NCI-H2081 (cell line): ENCODE measurements around the gene TTC27.

Source experiments
- DNase-seq, 2 experiments: peaks; one replicate each; lab custom pipeline; 2025; lab: John Stamatoyannopoulos, UW

TTC27 gene

DNA sequence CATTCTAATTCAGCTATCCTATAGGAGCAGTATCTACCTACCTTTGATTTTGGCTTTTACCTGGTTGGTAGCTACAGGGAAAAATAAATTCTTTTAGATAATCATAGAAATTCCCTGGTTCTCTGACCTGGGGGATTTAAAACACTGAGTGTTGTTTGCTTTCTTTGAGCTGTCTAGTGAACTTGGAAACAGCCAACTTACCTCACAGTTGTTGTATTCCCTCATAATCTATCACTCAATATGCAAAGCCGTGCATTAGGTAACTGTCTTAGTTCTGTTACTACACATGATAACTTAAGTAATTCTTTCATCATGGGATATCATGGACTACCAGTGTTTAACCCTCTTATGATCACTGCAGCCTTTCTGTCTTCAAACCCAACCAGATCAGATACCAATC is 127.8 kb downstream of the TTC27 start:
- DNase-seq = no peak

DNA sequence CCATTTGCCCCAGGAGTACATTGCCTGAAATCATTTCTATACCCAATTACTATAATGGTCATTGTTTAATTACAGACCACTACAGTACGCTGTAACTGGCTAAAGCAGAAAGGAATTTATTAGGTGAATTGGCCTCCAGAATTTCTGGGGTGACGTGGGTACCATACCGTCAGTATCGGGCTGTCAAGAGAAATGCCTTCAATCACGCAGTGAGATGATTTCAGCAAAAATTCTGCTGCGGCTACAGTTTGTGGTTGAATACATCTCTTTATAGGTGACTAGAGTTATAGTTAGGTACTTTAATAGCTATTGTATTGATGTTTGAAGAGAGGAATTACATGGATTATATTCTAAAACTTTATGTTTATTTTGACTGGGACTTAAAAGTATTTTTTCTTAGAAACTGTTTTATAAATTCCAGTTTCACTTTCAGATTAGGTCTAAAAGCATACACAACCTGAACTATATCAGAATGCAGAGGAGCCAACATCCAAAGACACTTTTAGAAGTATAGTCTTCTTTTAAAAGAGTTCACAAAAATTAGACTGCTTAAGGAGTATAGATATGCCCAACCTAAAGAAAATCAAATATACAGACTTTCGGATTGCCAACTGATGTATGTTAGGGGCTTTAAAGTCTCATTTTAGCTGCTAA is 128.4 kb downstream of the TTC27 start:
- no peak for DNase-seq

DNA sequence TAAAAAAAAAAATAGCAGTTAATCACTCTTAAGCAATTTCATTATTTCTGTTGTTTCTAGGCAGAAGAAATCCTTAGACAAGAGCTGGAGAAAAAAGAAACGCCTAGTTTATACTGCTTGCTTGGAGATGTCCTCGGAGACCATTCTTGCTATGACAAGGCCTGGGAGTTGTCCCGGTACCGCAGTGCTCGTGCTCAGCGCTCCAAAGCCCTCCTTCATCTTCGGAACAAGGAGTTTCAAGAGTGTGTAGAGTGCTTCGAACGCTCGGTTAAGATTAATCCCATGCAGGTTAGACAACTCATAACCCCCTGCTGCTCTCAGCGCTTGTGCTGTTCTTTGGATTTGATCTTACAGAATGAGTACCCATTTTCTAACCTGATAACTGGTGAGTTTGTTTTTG is 130.4 kb downstream of the TTC27 start:
- no peak for DNase-seq

DNA sequence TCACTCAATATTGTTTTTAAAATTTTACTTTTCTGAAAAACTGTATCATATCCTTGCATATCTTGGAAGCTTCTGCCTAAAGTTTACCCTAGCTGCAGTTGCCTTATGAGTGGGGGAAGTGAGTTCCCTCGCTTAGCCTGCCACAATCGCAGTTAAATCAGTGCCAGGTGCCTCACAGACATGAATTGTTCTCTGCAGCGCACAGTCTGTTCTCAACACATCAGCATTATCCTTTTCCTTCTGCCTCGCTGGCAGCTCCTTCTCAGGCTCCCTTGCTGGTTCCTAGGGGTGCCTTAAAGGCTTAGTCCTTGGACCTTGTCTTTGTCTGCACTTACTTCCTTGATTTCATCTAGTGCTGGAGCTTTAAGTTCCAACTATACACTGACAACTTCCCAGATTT is 132.8 kb downstream of the TTC27 start:
- DNase-seq = no peak

DNA sequence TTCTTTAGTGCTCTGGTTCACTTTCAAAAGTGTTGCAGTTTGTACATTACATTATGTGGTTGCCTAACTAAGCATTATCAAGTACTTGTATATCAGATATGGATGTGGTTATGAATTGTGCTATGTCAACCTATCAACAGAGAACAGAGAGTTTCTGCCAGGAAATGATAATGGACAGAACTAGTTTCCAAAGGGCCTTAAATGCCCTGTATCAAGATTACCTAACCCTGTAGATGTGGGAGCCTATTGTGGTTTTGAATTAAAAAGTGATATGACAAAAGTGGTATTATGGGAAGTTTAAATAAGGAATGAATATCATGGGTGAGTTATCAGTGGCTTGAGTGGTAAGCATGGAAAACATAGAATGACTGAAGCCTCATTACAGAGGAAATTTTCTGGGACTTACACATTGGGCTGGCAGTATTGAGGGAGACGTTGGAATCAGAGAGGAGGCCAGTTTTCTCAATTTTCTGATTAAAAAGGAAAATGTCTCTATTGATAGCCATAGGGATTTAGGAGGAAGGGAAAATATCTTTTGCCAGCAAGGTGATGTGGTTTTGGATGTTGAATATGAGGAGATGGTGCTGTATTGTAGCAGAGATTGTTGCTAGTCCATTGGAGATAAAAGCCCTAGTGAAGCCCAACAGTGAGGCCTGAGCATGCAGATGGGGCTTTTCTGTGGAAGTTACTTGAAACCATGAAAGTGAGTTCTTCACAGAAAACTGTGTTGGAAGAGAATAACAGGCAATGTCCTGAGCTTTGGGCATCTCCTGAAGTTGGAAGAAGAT is 140.7 kb downstream of the TTC27 start:
- no peak for DNase-seq

DNA sequence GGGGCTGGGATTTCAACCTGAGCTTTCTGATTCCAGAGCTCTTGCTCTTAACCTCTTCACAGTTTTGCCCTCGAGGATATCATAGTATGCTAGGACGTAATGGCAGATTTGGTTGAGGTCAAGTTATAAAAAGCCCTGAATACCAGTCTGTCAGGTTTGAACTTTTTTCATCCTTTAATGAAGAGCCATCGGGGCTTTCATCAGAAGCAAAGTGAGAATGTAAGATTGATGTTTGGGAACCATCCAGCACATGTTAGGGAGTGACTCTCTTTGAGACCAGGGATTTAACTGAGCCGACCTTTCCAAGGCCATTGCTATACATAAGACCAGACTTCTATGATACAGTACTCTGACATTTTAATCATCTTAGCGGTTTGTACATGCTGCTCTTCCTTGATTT is 142.5 kb downstream of the TTC27 start:
- no peak for DNase-seq

DNA sequence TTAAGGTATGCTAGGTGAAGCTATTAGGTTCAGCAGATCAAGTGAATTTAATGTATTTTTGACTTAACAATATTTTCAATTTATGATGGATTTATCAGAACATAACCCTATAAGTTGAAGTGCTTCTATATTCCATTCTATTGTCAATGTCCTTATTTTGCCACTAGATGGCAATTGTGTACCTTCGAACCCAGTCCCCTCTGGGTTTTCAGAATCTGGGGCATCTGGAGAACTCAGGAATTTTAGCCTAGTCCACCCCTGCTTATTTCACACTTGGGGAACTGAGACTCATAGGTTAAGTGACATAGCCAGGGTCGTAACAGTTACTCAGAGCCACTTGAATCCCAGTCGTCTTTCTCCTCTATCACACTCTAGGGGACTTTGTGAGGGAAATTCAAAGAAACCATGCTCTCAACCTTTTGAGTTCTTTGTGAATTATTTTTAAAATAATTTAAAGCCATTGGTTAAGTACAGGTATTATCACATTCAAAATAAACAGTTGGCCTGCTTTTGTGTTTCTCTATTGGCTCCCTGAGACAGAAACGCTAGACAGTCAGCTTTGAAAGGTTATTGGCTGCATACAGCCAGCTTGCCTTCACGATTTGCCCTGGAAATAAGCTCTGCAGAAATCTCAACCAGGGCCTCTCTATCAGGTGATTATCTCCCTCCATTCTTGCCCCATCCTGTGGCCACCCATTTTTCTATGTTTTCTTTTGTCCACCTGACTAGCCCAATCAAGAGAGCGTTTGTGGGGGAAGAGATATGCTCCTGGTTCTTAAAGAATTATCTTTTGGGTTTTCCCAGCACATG is 145.0 kb downstream of the TTC27 start:
- DNase-seq = peak; percentile 20 to 28

DNA sequence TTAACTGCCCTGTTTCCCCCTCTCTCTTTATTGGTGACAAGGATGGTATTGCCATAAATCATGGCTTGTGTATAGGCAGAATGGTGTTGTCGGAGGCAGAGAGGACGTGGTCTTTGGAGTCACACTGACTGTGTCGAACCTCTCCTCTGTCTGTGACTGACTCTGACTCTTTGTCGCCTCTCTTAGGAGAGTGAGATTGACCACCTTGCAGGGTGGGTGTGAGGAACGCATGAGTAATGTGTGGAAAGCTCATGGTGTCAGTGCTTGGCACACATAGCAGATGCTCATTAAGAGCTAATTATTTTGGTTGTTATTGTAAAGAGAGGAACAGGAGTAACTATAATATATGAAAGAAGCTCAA is 145.6 kb downstream of the TTC27 start:
- DNase-seq = no peak

DNA sequence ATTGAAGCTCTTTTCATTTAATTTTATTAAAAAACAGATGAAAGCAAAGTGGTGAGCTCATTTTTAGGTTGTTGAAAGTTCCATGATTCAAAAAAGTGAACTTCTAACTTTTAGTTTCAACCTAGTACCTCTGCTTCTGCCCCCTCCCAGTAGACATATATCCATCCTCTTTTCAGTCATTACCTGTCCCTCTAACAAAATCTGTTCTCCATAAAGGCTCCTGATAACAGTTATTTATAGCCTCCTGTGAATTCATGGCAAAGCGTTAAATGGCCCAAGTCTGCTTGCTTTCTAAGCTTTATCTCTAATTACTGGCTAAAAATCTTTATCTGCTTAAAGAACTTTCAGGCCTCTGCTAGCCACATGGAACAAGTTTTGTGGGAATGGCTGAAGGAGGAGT is 148.1 kb downstream of the TTC27 start:
- no peak for DNase-seq

DNA sequence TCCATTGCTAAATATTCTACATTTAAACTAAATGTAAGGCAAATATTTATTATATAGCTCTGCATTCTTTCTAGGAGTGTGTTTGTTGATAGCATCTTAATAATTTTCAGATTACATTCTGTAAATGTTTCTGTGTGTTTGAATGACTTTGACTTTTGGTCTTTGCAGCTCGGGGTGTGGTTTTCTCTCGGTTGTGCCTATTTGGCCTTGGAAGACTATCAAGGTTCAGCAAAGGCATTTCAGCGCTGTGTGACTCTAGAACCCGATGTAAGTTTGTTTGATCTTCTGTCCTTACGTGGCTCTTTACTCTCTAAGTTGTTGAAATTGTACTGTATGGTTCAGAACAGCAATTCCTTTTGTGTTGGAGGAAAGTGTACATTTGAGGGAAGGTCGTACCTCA is 149.9 kb downstream of the TTC27 start:
- no peak for DNase-seq

DNA sequence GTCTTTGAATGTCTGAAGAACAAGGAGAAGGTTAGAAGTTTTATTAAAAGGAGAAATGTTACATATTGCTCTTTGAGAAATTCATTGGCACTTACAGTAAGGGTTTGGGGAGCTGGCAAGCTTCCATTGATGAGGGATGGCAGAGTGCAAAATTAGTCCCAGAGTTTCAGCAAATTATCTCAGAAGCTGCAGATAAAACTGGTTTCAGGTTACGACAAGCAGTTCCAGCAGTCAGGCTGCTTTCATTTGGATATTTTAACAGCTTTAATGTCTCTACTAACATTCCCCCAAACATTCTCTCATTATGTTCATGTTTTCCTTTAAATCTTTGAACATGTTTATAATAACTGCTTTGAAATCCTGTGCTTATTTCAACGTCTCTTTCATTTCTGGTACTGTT is 153.1 kb downstream of the TTC27 start:
- DNase-seq = no peak

DNA sequence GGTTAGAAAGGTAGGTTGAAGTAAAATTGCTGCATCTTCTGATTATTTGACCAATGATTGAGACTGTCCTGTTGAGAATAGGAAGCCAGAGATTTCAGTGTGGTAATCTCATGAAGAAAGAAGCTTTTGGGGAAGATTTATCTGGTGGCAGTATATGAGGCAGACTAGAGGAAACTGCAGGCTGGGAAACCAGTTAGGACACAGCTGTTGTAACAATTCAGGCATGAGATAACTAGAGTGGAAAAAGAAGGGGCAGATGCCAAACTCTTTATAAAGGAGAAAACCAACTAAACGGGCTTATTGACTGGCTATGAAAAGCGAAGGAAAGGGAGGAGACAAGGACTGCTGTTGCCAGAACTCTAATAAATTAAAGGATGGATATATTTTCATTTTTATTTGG is 155.6 kb downstream of the TTC27 start:
- DNase-seq = no peak

DNA sequence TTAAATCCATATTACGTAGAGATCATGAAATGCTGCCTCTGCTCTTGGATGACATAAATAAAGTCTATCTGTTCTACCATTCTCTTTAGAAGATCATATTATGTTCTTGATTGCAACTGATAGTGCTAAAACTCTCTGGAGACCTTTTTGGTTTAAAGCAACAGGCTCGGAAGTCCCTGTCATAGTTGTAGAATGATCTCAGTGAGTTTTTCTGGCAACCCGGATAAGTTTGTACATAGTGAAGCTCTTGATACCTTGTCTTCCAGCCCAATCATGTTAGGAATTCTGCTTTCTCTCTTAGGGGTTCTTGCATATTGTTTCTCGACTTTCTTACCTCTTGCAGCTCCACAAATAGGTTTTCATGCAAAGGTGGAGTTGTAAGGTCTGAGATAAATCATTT is 156.1 kb downstream of the TTC27 start:
- no peak for DNase-seq

DNA sequence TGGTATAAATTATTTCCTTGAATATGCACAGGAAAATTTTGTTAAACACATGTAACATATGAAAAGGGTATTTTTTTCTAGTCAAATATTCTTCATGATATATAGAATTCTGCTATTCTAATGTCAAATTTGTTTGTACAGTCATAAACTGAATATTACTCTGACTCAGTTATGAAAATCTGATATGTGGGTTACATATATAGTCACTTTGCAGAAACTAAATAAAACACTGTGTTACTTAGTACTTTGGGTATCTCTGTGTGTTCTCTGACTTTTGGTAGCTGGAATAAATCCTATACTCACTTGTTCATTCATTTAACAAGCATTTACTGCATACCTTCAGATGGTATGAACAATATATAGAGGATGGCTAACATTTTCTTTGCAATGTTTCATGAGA is 159.4 kb downstream of the TTC27 start:
- DNase-seq = no peak

DNA sequence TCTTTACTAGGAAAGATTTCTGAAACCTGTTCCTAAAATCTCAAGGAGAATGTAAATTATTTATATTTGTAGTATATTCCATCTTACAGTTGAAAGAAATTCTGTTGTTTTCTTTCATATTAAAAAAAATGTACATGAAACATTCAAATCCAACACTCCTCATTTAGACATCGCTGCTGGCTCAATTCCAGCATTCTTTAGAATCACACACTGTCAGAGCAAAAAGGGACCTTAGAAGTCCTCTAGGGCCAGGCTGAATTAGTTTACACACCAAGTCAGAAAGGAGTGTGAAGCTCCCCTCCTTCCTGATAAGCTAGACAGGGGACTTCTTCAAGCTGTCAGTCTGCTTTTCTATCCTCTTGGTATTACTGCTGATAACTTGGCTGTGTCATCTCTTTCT is 160.3 kb downstream of the TTC27 start:
- no peak for DNase-seq

DNA sequence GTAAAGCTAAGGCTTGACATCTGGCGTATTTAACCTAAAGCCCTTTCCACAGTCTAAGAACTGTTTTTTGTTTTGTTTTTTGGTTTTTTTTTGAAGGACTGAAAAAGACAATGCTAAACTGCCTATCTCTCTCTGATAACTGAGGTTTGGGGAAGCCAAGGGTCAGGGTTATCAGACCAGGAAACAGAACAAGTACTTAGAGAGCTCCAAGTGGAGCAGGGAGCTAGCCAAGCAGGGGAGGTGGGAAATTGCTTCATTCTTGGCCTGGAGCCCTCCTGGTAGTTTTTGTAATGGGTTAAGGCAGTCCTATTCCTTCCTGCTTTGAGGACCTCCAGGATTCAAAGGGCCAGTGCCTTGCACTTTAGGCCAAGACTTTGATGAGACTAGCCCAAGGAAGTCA is 164.6 kb downstream of the TTC27 start:
- DNase-seq = no peak

DNA sequence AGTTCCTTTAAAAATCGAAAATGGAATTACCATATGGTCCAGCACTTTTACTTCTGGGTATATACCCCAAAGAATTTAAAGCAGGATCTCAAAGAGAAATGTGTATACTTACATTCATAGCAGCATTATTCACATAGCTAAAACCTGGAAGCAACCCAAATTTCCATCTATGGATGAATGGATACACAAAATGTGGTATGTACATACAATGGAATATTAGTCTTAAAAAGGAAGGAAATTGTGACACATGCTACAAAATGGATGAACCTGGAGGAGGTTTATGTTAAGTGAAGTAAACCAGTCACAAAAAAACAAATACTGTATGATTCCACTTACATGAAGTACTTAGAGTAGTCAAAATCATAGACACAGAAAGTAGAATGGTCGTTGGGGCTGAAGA is 171.0 kb downstream of the TTC27 start:
- no peak for DNase-seq

DNA sequence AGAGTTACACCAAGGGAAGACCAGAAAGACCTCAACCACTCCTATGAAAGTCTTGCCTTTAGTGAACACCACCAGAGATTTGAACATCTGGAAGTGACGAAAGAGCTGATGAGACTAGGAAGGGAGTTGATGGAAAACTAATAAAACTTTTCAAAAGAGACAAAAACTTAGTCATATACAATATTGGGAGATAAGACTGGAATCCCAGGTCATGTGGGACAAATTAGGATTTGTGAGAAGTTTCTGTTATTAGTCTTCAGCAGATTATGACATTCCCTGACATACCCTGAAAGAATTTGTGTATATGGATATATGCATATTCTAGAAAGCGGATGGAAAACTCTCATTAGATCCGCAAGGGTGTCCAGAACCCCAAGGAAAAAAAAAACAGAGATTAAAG is 173.9 kb downstream of the TTC27 start:
- DNase-seq = no peak

DNA sequence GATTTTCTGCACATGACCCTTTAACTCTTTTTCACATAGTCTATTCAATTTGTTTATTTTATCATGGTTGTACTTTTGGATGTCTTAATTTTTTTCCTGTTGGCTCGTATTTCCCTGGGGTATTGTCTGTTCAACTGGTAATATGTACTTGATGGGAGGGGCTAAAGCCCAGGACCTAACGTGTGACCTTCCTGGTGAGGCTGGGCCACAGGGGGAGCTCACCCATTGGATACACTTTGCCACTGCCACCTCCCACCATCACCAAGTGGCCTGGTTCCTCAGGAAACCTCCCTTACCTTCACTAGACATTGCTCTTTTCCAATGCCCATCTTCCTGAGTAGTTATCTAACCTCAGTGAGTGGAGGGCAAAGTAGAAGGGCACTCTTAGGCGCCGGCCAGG is 175.0 kb downstream of the TTC27 start:
- no peak for DNase-seq

DNA sequence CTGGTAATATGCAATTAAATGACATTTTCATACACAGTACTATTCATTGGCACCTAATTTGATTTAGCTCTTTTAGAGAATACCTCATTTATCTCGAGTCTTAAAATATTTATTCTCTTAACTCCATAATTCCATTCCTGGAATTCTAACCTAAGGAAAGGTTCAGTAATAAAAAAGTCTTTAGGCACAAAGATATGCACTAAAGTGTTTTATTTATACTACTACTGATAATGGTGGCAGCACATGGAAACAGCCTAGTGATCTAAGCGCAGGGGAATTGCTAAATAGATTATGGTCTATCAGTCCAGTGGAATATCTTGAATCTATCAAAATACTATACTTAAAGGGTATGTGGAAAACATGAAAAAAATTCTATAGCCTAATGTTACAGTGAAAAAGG is 176.4 kb downstream of the TTC27 start:
- no peak for DNase-seq

DNA sequence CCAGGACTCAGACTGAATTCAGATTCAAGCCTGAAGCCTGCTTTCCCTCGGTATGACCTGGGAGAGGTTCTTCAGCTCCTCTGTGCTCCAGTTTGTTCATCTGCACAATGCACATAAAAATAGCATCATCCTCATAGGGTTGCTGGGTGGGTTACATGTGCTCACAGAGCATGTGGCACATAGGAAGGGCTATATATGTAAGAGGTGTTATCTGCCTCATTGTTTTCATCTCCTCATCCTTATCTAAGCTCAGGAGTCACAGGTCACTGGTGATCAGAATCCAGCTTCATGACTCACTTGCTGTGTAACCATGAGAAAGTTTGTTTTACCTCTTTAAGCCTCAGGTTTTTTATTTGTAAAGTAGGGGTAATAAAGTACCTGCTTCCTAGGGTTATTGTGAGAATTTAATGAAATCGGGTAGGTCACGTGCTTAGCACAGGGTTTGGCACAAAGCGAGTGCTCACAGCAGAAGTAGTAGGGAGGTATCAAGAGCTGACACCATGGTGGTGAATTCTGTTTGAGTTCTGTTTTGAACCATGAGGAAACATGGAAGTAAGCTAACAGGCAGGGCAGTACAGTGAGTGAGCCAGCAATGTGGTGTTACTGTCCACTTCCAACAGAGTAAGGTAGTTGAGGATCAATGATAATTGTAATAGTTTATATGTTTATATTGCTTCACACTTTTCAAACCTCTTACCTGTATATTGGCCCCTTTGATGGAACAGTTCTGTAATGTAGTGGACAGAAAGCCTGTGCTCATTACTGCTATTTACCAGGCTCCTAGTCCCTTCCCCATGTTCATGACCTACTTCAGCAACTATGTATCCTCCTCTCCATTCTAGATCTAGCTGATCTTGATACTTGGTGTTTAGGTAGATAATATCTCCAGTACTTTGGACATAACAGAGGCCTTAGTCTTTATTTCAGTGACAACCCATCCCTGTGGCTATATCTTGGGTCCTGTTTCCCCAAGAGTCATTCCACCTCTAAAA is 177.6 kb downstream of the TTC27 start:
- no peak for DNase-seq

DNA sequence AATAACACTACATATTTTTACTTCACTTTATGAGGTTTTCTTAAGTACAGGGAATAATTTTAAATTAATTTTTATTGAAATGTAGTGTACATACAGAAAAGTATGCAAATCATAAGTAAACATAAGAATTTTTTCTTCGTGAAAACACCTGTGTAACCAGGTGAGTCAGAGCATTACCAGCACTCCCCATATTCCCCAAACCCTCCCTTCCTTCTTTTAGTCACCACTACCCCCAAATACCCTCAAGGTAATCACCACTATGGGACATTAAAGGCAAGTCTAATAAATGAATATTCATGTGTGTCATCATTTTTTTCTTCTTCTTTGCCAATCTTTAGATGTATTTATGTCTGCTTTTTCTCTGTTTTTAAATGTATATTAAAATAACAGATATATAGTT is 179.0 kb downstream of the TTC27 start:
- no peak for DNase-seq
